ENCODE data around the gene TTC7B.

Gene TTC7B

DNA sequence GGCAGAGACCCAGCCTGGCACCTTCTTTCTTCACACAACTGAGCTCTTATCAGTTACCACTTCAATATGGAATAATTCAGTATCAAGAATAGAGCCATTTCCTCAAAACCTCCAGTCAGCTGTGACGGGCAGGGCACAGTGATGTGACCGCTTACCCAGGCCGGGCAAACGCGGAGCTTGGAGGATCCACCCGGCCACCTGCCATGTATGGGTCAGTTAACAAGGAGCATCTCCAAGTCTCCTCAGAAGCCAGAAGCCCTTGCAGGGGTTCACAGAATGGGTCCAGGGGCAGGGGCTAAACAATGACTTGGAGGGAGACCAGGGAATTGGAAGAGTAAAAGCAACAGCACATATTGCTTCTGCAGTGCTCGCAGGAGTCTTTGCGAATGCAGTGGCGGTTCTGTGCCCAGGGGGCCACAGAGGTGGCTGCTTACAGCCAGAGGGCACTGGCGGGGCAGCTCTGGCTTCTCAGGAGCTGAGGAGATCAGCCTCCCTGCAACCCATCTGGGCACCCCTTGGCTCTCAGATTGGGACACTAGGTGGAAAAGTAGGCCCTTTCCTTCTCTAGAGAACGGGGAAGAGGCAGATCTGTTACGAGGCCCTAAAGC, 257.1 kb downstream of the TTC7B start:
- H3K9me3 ChIP-seq (ENCODE audit: insufficient read depth, low read length) = no peaks in the 10 kb centered on the region
- H3K79me2 ChIP-seq (ENCODE audit: insufficient read depth, low read length) = no peaks in the 10 kb centered on the region
- no peak for TF ChIP-seq EZH2phosphoT487 (conservative IDR thresholded peaks at IDR 0.05; ENCODE audit: low read length)
- TF ChIP-seq, protein P1, sequence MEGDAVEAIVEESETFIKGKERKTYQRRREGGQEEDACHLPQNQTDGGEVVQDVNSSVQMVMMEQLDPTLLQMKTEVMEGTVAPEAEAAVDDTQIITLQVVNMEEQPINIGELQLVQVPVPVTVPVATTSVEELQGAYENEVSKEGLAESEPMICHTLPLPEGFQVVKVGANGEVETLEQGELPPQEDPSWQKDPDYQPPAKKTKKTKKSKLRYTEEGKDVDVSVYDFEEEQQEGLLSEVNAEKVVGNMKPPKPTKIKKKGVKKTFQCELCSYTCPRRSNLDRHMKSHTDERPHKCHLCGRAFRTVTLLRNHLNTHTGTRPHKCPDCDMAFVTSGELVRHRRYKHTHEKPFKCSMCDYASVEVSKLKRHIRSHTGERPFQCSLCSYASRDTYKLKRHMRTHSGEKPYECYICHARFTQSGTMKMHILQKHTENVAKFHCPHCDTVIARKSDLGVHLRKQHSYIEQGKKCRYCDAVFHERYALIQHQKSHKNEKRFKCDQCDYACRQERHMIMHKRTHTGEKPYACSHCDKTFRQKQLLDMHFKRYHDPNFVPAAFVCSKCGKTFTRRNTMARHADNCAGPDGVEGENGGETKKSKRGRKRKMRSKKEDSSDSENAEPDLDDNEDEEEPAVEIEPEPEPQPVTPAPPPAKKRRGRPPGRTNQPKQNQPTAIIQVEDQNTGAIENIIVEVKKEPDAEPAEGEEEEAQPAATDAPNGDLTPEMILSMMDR (IDR thresholded peaks at IDR 0.05; ENCODE audit: insufficient read depth, low read length, poor library complexity, severe bottlenecking) = no peak
- H3F3A ChIP-seq (ENCODE audit: insufficient read depth) = no peaks in the 10 kb centered on the region
- no peaks in the 10 kb centered on the region for H3K27me3 ChIP-seq (ENCODE audit: low read length)
- no peak overlapping the region for H3K4me2 ChIP-seq (ENCODE audit: low read depth, low read length, poor library complexity, severe bottlenecking)
- H2AFZ ChIP-seq (ENCODE audit: low read depth, low read length, severe bottlenecking) = no peak overlapping the region
- H4K20me1 ChIP-seq (ENCODE audit: low read depth, low read length) = no peaks in the 10 kb centered on the region
- H3K9ac ChIP-seq (ENCODE audit: low read length) = no peak overlapping the region
- H3K9me2 ChIP-seq (replicated peaks; ENCODE audit: insufficient read depth, low read length) = no peaks in the 10 kb centered on the region
- no peak overlapping the region for H3K4me3 ChIP-seq (ENCODE audit: insufficient read depth, low read length, poor library complexity, severe bottlenecking)
- no peaks in the 10 kb centered on the region for H3K36me3 ChIP-seq (ENCODE audit: low read length)
- no peak overlapping the region for H3K27ac ChIP-seq (ENCODE audit: low read depth, low read length)

DNA sequence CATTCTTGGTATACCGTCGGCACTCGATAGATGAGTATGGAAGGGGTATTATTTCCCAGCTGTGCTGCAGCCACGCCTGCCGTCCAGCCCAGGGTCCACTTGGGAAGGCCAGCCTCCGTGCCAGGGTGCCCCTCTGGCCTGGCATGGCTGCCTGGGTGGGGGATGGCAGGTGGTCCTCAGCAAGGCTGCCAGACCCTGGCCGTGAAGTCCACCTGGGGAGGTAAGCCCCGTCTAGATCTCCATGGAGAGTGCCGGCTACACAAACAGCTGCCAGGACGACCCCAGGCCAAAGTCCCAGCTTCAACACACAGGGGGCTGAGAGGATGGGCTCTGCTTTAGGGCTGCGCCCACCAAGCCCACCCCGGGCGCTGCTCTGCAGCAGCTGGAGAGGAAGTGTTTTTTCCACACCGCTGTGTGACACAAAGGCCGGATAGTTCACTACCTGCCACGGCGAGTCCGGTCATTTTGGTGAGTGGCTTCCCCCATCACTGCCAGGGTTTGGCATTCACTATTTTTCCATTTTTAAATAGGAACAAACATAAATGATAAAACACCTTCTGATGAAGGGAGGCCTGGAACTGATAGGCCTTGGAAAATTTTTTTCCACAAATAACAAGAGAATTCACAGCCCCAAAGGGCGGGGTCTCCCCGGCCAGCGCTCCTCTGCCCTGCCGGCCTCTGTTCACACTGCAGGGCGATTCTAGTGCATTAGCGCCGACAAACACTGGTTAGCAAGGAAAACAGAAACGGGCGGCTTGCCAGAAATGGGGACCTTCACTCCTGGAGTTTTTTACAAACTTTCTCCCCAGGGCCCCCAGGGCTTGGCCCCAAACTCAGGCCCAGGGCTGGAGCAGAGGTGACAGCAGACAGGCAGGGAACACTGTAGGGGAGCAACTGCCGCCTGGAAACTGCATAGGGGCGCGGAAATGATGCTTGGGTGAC, 257.9 kb downstream of the TTC7B start:
- Histone ChIP-seq H3K4me2 (ENCODE audit: low read depth, low read length, poor library complexity, severe bottlenecking) (no peak overlapping the region), H3K9me2 (replicated peaks; ENCODE audit: insufficient read depth, low read length) (no peaks in the 10 kb centered on the region), H3K79me2 (ENCODE audit: insufficient read depth, low read length) (no peaks in the 10 kb centered on the region), H3K4me3 (ENCODE audit: insufficient read depth, low read length, poor library complexity, severe bottlenecking) (no peak overlapping the region), H3F3A (ENCODE audit: insufficient read depth) (no peaks in the 10 kb centered on the region), H3K36me3 (ENCODE audit: low read length) (no peaks in the 10 kb centered on the region), H3K27ac (ENCODE audit: low read depth, low read length) (no peak overlapping the region), H4K20me1 (ENCODE audit: low read depth, low read length) (no peaks in the 10 kb centered on the region), H3K9me3 (ENCODE audit: insufficient read depth, low read length) (no peaks in the 10 kb centered on the region), H3K27me3 (ENCODE audit: low read length) (no peaks in the 10 kb centered on the region), H2AFZ (ENCODE audit: low read depth, low read length, severe bottlenecking) (no peak overlapping the region), H3K9ac (ENCODE audit: low read length) (no peak overlapping the region)
- TF ChIP-seq, protein P1 (IDR thresholded peaks at IDR 0.05; ENCODE audit: insufficient read depth, low read length, poor library complexity, severe bottlenecking) = no peak
- TF ChIP-seq EZH2phosphoT487 (conservative IDR thresholded peaks at IDR 0.05; ENCODE audit: low read length) = no peak

DNA sequence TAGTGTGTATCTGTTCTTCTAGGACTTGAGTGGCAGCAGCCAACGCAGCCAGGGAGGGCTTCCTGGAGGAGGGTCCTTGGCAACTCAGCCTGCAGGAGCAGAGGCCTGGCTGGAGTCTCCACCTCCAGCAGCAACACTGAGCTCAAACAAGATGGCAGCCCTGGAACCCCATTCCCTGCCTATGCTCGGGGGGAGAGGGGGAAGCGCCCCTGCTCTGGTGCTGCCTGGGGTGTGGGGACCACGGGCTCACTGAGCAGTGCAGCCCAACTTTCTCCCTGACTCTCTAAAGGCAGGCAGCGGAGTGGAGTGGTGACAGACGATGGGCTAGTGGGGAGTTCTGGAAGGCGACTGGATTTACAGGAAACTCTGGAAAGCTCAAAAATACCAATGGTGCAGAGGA, 258.7 kb downstream of the TTC7B start:
- Histone ChIP-seq H3K27ac (ENCODE audit: low read depth, low read length) (no peak overlapping the region), H4K20me1 (ENCODE audit: low read depth, low read length) (no peaks in the 10 kb centered on the region), H3K4me3 (ENCODE audit: insufficient read depth, low read length, poor library complexity, severe bottlenecking) (no peak overlapping the region), H3K9me3 (ENCODE audit: insufficient read depth, low read length) (no peaks in the 10 kb centered on the region), H3F3A (ENCODE audit: insufficient read depth) (no peaks in the 10 kb centered on the region), H3K4me2 (ENCODE audit: low read depth, low read length, poor library complexity, severe bottlenecking) (no peak overlapping the region), H3K79me2 (ENCODE audit: insufficient read depth, low read length) (no peaks in the 10 kb centered on the region), H3K36me3 (ENCODE audit: low read length) (no peaks in the 10 kb centered on the region), H3K9me2 (replicated peaks; ENCODE audit: insufficient read depth, low read length) (no peaks in the 10 kb centered on the region), H2AFZ (ENCODE audit: low read depth, low read length, severe bottlenecking) (no peak overlapping the region), H3K9ac (ENCODE audit: low read length) (no peak overlapping the region), H3K27me3 (ENCODE audit: low read length) (no peaks in the 10 kb centered on the region)
- TF ChIP-seq, protein P1 (IDR thresholded peaks at IDR 0.05; ENCODE audit: insufficient read depth, low read length, poor library complexity, severe bottlenecking) = no peak
- TF ChIP-seq EZH2phosphoT487 (conservative IDR thresholded peaks at IDR 0.05; ENCODE audit: low read length) = no peak

All from SU-DHL-6 (cell line).